K562 (cell line): ENCODE measurements around the gene SRL. TPM values are rescaled to one million over a fixed set of nuclear protein-coding genes. Genes with fewer than 3 reads are reported as not detected.

Experiments
- ATAC-seq: fragments of 200-7000 bp; cut with Tn5 transposase; 3 replicates; pipeline ENCODE4 v1.9.1; 2020; ENCODE audit warnings: moderate library complexity
- BruUV-seq: library from RNA; stranded (reverse); fragments of 400-500 nt; replicated peaks from 2 replicates; lab custom pipeline; 2021; lab: Mats Ljungman, UMichigan
- CTCF ChIA-PET: fragments of 300-600 bp; formaldehyde crosslinking; extraction: SDS; loops from one replicate; lab custom pipeline; 2021; ENCODE audit warnings: low intra/inter-chr PET ratio; lab: Yijun Ruan, JAX
- POLR2A ChIA-PET: fragments of 300-600, 350-650 bp; sonication (Branson Sonifier 250); formaldehyde crosslinking; extraction: SDS; loops from one replicate; lab custom pipeline; 2021; ENCODE audit warnings: antibody characterized with exemption, inconsistent platforms; lab: Yijun Ruan, JAX
- DNase-seq, 4 experiments: peaks; one replicate each; pipeline versions ENCODE4 v3.0.0 to v3.0.0-alpha.2; 2011 to 2018; ENCODE audit warnings: low spot score in 3 of 4, mixed read lengths in 3 of 4; ENCODE audit errors: extremely low read depth in 1 of 4
- FAIRE-seq: peaks from 2 replicates; lab custom pipeline; 2011; peaks lifted over from hg19 to GRCh38; lab: Jason Lieb, UNC
- H2AFZ ChIP-seq: 2 replicates; pipeline ENCODE4 v1.6.0; 2011; ENCODE audit warnings: low read depth, low read length, control low read depth, inconsistent platforms
- H3K27ac ChIP-seq: fragments of 200-600 bp; 3 replicates; pipeline ENCODE4 v1.8.0; 2011; ENCODE audit warnings: low read depth, mild to moderate bottlenecking, control low read depth, inconsistent platforms, low read length, moderate library complexity, mixed read lengths; ENCODE audit errors: extremely low read depth
- H3K27me3 ChIP-seq, 2 experiments: fragments of 300-600 bp in 1 of 2; 2 replicates in 1 of 2; 3 replicates in 1 of 2; pipeline versions ENCODE4 v1.6.0 to v1.8.0; 2011; ENCODE audit warnings: inconsistent platforms in 2 of 2, low read length in 2 of 2, mild to moderate bottlenecking in 1 of 2, mixed read lengths in 1 of 2, moderate library complexity in 1 of 2; ENCODE audit not compliant: control insufficient read depth in 2 of 2, insufficient read depth in 2 of 2
- H3K36me3 ChIP-seq: fragments of 300-600 bp; 3 replicates; pipeline ENCODE4 v1.8.0; 2011; ENCODE audit warnings: mild to moderate bottlenecking, low read length, inconsistent platforms; ENCODE audit not compliant: control insufficient read depth, insufficient read depth
- H3K4me1 ChIP-seq, 2 experiments: fragments of 200-600 bp in 1 of 2; replicated peaks in 1 of 2; 2 replicates in 1 of 2; 3 replicates in 1 of 2; pipeline versions ENCODE4 v1.5.1 to v1.8.0; 2011; ENCODE audit warnings: inconsistent platforms in 2 of 2, low read length in 2 of 2, mild to moderate bottlenecking in 1 of 2, mixed read lengths in 1 of 2, moderate library complexity in 1 of 2; ENCODE audit not compliant: control insufficient read depth in 2 of 2, insufficient read depth in 2 of 2
- H3K4me2 ChIP-seq: 2 replicates; pipeline ENCODE4 v1.6.1; 2011; ENCODE audit warnings: low read length, control low read depth, inconsistent platforms, mixed read lengths; ENCODE audit not compliant: insufficient read depth
- H3K4me3 ChIP-seq: fragments of 200-600 bp; sonication (generic), shearing (Covaris generic); 2 replicates; pipeline ENCODE4 v1.5.1; 2016; ENCODE audit warnings: control low read depth, inconsistent platforms
- H3K79me2 ChIP-seq: fragments of 200-600 bp; 3 replicates; pipeline ENCODE4 v1.8.0; 2011; ENCODE audit warnings: low read length, inconsistent platforms; ENCODE audit not compliant: control insufficient read depth, insufficient read depth
- H3K9ac ChIP-seq, 2 experiments: 2 replicates each; pipeline versions ENCODE4 v1.6.0 to v1.6.1; 2011; ENCODE audit warnings: low read depth in 2 of 2, low read length in 2 of 2, control low read depth in 1 of 2, inconsistent platforms in 1 of 2, mild to moderate bottlenecking in 1 of 2, mixed read lengths in 1 of 2; ENCODE audit not compliant: insufficient read depth in 1 of 2
- H3K9me1 ChIP-seq: one replicate; pipeline ENCODE4 v1.6.0; 2011; ENCODE audit warnings: inconsistent platforms, mild to moderate bottlenecking, low read length, moderate library complexity; ENCODE audit not compliant: control insufficient read depth, insufficient read depth
- H3K9me3 ChIP-seq: replicated peaks from 2 replicates; pipeline ENCODE4 v1.5.1; 2011; ENCODE audit warnings: low read depth, low read length, inconsistent platforms; ENCODE audit not compliant: control insufficient read depth, insufficient read depth
- H4K20me1 ChIP-seq: replicated peaks from 2 replicates; pipeline ENCODE4 v1.6.1; 2011; ENCODE audit warnings: low read length, inconsistent platforms, mixed read lengths; ENCODE audit not compliant: control insufficient read depth, insufficient read depth
- HNRNPUL1 ChIP-seq: fragments of 200-400 bp; formaldehyde crosslinking; IDR thresholded peaks from 2 replicates; pipeline ENCODE4 v1.6.1; 2017; ENCODE audit warnings: low read length
- ZNF347 ChIP-seq: fragments of 450-650 bp; formaldehyde crosslinking; IDR thresholded peaks from 2 replicates; pipeline ENCODE4 v1.4.0; 2020; ENCODE audit warnings: low read depth, mild to moderate bottlenecking, moderate library complexity
- ZNF384 ChIP-seq: IDR thresholded peaks from 2 replicates; pipeline ENCODE4 v1.6.1; 2012; ENCODE audit warnings: low read depth, low read length, improper control_type of control experiment
- WGBS: fragments of 100-300 bp; shearing (Covaris generic); methylation state at CpG from one replicate; pipeline ENCODE4 v1.1.6; 2016; ENCODE audit warnings: low coverage, mixed read lengths; ENCODE audit not compliant: insufficient coverage; ENCODE audit errors: missing lambda C conversion rate; 5-methylcytosine and 5-hydroxymethylcytosine counted together
- in situ Hi-C: fragments of 300-500 bp; cut with MboI; formaldehyde crosslinking; loops from 4 replicates; pipeline ENCODE4 v1.15.0; 2018; ENCODE audit warnings: inconsistent platforms, mixed read lengths
- intact Hi-C: fragments of 100-400 bp; cut with micrococcal nuclease; formaldehyde crosslinking; loops from 2 replicates; pipeline ENCODE4 v1.14.2; 2022
- polyA plus RNA-seq, 8 experiments: library from polyadenylated mRNA; depleted of rRNA in 4 of 8; stranded (reverse) in 5 of 8; unstranded in 3 of 8; fragments of >200 nt; fragmentation: Nextera tagmentation in 2 of 8; fragmentation: Illumina TruSeq in 1 of 8; extraction: Ambion mirVana in 2 of 8; extraction: Trizol in 1 of 8; gene quantifications; 2 replicates each; pipeline versions ENCODE4 v1.2.1 to v1.2.3, GENCODE V29; 2011 to 2014; ENCODE audit warnings: inconsistent platforms in 1 of 8, missing spikeins in 1 of 8
- total RNA-seq, 7 experiments: library from RNA; depleted of rRNA in 6 of 7; stranded (reverse); fragments of >200 nt in 6 of 7; fragmentation: Illumina TruSeq in 2 of 7; extraction: Trizol in 2 of 7; gene quantifications; 2 replicates each; pipeline versions ENCODE4 v1.2.1 to v1.2.3, GENCODE V29; 2011 to 2021; ENCODE audit warnings: low replicate concordance in 1 of 7
- TF ChIP-seq, protein P1 (sequence below), 2 experiments: fragments of 450-650 bp in 1 of 2; IDR thresholded peaks; 2 replicates each; pipeline ENCODE4 v1.6.1; 2011 to 2017; ENCODE audit warnings: low read depth in 2 of 2, antibody characterized with exemption in 1 of 2, borderline replicate concordance in 1 of 2, low read length in 1 of 2, mild to moderate bottlenecking in 1 of 2, mixed read lengths in 1 of 2; ENCODE audit not compliant: control insufficient read depth in 1 of 2

Gene SRL
- total and polyA plus RNA-seq, 9 of the 15 experiments (the other 6 are each of a cell fraction or from before 2014, with no cell fraction given) = 0.01 TPM; not detected in 8

DNA sequence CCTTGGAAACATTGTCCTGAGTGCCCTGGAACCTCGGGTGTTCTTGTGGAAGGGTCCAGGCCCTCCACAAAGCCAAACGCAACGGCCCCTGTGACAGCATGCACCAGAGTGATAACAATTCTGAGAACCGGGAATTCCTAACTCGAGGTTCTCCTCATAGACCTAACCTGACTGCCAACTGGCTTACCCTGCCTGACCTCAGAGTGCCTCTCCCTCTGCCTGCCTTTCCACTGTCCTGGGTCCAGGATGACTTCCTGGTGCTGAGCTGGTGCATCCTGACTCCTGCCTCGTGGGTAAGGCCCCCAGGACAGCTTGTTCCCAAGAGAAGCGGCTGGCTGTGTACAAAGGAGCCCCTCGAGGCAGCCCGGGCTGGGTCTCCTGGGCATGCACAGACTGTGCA is 51.8 kb downstream of the SRL start:
- Histone ChIP-seq H2AFZ (no peak overlapping the region), H3K4me3 (no peak overlapping the region), H3K9ac (no peak overlapping the region; a peak in 2 of 4 replicates), H3K36me3 (no peaks in the 10 kb centered on the region), H3K4me1 (peaks cover 3% of the 10 kb centered on the region in 2 experiments; a peak in 1 of 5 replicates), H4K20me1 (no peaks in the 10 kb centered on the region), H3K27ac (no peak overlapping the region), H3K9me3 (no peaks in the 10 kb centered on the region), H3K79me2 (no peaks in the 10 kb centered on the region), H3K9me1 (no peaks in the 10 kb centered on the region), H3K27me3 (peaks cover 27 to 42% of the 10 kb centered on the region in 2 experiments), H3K4me2 (no peak overlapping the region)
- CTCF ChIA-PET = no interaction called here
- WGBS = 5% methylated on average over 9 of the region's 9 CpGs
- no peak for FAIRE-seq
- TF ChIP-seq ZNF347 (CRISPR knock-in tag) = no peak
- no peak for TF ChIP-seq ZNF384
- TF ChIP-seq, protein P1, sequence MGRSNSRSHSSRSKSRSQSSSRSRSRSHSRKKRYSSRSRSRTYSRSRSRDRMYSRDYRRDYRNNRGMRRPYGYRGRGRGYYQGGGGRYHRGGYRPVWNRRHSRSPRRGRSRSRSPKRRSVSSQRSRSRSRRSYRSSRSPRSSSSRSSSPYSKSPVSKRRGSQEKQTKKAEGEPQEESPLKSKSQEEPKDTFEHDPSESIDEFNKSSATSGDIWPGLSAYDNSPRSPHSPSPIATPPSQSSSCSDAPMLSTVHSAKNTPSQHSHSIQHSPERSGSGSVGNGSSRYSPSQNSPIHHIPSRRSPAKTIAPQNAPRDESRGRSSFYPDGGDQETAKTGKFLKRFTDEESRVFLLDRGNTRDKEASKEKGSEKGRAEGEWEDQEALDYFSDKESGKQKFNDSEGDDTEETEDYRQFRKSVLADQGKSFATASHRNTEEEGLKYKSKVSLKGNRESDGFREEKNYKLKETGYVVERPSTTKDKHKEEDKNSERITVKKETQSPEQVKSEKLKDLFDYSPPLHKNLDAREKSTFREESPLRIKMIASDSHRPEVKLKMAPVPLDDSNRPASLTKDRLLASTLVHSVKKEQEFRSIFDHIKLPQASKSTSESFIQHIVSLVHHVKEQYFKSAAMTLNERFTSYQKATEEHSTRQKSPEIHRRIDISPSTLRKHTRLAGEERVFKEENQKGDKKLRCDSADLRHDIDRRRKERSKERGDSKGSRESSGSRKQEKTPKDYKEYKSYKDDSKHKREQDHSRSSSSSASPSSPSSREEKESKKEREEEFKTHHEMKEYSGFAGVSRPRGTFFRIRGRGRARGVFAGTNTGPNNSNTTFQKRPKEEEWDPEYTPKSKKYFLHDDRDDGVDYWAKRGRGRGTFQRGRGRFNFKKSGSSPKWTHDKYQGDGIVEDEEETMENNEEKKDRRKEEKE (IDR thresholded peaks at IDR 0.05; ENCODE audit: borderline replicate concordance in 1 of 2, control insufficient read depth in 1 of 2, low read depth in 2 of 2, low read length in 1 of 2) = no peak
- TF ChIP-seq HNRNPUL1 = no peak
- intact Hi-C loops = loop anchor here (10.0 kb wide), 1 partner anchor 205 kb away; no protein-coding TSS in a partner anchor
- POLR2A ChIA-PET = interaction anchor here (0.7 to 1.1 kb wide), 2 partner anchors 9 to 86 kb away, joined by 3 read pairs; no protein-coding TSS in a partner anchor
- no peak for DNase-seq
- no peak for ATAC-seq
- in situ Hi-C loops = no loop called here
- BruUV-seq = no TSS peak
